T follicular helper cell (primary cell): Measurements from ENCODE around the gene TMEM270.

Experiments
- DNase-seq: peaks from one replicate; pipeline ENCODE4 v3.0.0-alpha.2; 2020; ENCODE audit warnings: low read depth

TMEM270 gene

DNA sequence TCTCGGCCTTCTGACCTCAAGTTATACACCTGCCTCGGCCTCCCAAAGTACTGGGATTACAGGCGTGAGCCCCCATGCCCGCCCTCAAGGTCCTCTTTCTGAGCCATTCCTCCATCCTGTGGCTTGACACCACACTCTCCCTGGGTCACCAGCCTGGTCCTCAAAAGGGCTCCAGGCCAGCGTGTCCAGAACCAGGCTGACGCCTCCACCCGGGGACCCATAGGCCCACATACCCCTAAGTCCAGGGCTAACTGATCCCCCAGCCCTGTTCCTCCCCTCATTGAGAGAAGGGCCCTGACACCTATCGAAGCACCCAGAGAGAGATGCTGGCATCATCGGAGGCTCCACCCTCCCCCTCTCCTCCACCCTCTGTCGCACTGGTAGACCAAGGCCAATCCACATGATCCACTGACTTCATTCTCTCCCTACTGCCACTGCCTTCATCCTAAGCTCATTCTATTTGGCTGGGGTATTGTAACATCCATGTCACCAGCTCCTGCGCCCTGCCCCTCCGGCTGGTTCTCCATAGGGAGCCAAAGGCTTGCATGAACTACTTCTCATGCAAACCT, 46.7 kb downstream of the TMEM270 start:
- no peak for DNase-seq

GRCh38 chr7:73908123-73908611, 47.2 kb downstream of the TMEM270 start:
- DNase-seq = no peak

- no peak for DNase-seq
These were observed 48.3 kb downstream of the TMEM270 start for GRCh38 chr7:73909051-73909941.

- DNase-seq = no peak
These were observed 49.0 kb downstream of the TMEM270 start for GRCh38 chr7:73909996-73910395.

DNA sequence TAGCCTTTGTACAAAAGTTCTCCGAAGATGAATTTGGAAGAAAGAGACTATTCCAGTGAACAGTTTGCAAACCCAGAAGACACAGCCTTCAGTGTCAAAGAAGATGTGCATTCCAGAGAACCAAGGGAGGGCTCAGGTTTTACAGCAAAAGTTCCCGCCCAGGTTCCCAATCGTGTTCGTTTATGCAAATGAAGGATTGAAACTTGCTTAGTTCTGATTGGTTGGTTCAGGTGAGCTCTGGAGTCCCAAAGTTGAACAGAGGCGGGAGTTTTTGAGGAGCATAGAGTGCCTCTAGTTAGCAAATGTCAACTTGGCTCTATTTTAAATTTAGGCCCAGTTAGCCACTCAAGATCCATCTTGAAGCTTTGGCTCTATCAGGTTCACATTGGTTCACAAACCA, 51.3 kb downstream of the TMEM270 start:
- DNase-seq = no peak
